PC-3 (cell line): ENCODE results near the gene MAP7D3.

Source experiments
- CTCF ChIP-seq: fragments of 300-600 bp; sonication (generic); conservative IDR thresholded peaks from 2 replicates; pipeline ENCODE4 v1.5.1; 2017; ENCODE audit warnings: antibody characterized with exemption, low read depth, mild to moderate bottlenecking, low read length
- EZH2 ChIP-seq: fragments of 300-600 bp; sonication (generic); IDR thresholded peaks from one replicate; pipeline ENCODE4 v1.6.1; 2017; ENCODE audit warnings: antibody characterized with exemption, mild to moderate bottlenecking, low read length; ENCODE audit not compliant: unreplicated experiment
- EZH2phosphoT487 ChIP-seq: fragments of 300-600 bp; sonication (generic); IDR thresholded peaks from 2 replicates; pipeline ENCODE4 v1.6.1; 2018; ENCODE audit warnings: mild to moderate bottlenecking, antibody characterized with exemption, low read length, borderline replicate concordance

- no peak for TF ChIP-seq CTCF
- TF ChIP-seq EZH2: no peak
- no peak for TF ChIP-seq EZH2phosphoT487
Measured at GRCh38 chrX:136179133-136179532, 72.1 kb downstream of the MAP7D3 start.
